ENCODE measurements around the gene XBP1. TPM values are rescaled to one million over a fixed set of nuclear protein-coding genes. Genes with fewer than 3 reads are reported as not detected.
"Not testable (repeated sequence)": the region's sequence is repeated elsewhere in the genome, so short reads cannot be mapped to it uniquely, and the experiment has no call there.

Gene XBP1
- total and polyA plus RNA-seq, 8 donors: 134 to 612 (median 259) TPM

DNA sequence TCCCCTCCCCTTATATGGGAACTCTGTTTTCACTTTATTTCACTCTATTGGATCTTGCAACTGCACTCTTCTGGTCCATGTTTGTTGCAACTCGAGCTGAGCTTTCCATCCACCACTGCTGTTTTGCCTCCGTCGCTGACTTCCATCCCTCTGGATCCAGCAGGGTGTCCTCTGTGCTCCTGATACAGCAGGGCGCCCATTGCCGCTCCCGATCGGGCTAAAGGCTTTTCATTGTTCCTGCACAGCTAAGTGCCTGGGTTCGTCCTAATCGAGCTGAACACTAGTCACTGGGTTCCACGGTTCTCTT, 39.0 kb downstream of the XBP1 start:
- 95 to 97% (median 96%) methylated on average over 10 of the region's 10 CpGs for WGBS, 5 donors

DNA sequence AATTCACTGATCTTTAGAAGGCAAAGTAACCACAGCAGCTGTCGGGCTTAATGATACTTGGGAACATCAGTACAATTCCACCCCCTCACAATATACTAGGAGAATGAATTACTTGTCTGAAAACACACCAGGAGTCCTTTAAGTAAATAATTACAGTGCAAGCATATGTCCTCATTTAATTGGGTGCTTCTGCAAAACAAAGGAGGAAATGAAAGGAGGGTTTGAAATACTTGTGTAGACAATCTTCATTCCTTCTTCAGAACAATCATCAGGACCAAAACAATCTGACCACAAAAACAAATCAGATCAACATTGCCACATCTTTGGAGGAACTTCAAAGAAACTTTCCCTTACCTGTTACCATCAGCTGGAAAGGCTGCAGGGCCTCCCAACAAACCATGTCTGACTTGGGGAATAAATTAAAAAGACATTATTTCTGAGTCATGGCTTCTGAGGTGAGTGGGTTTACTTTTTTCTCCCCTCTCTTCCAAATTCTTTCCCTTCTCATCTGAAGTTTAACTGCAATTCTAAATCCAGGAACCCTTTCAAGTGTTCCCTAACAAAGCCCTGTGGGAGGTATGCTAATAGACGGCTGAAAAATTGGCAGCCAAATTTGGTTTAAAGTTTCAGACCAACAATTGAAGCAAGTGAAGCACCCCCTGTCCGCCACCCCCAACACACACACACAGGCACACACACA, 40.4 kb downstream of the XBP1 start:
- Histone ChIP-seq H3K27me3 (no peaks in the 10 kb centered on the region), H3K4me1 (no peaks in the 10 kb centered on the region), H3K9me3 (no peaks in the 10 kb centered on the region), H3K4me3 (no peak overlapping the region), H3K36me3 (peaks cover 0 to 8% (median 3%) of the 10 kb centered on the region in 4 donors), H3K27ac (no peak overlapping the region)
- intact Hi-C loops (cut with DNase I; ENCODE audit: low total_unique reads): no loop called here
- no peak for DNase-seq
- 57 to 73% (median 60%) methylated on average over 3 of the region's 3 CpGs for WGBS, 5 donors
- no peak for TF ChIP-seq EP300 (IDR thresholded peaks at IDR 0.05)
- TF ChIP-seq POLR2AphosphoS5 (IDR thresholded peaks at IDR 0.05): no peak
- no peak for TF ChIP-seq CTCF (IDR thresholded peaks at IDR 0.05)
- TF ChIP-seq POLR2A (IDR thresholded peaks at IDR 0.05): no peak

More for the DNA sequence above, 39.0 kb downstream of the XBP1 start:
- no peaks in the 10 kb centered on the region for H3K9me3 ChIP-seq
- intact Hi-C loops (cut with DNase I; ENCODE audit: low total_unique reads): no loop called here
- no peak for DNase-seq
- H3K27me3 ChIP-seq: no peaks in the 10 kb centered on the region
- peaks cover 0 to 8% (median 3%) of the 10 kb centered on the region in 4 donors for H3K36me3 ChIP-seq
- TF ChIP-seq POLR2AphosphoS5 (IDR thresholded peaks at IDR 0.05): no peak
- TF ChIP-seq CTCF (IDR thresholded peaks at IDR 0.05): no peak
- TF ChIP-seq POLR2A (IDR thresholded peaks at IDR 0.05): no peak
- TF ChIP-seq EP300 (IDR thresholded peaks at IDR 0.05): no peak
- no peaks in the 10 kb centered on the region for H3K4me1 ChIP-seq
- no peak overlapping the region for H3K27ac ChIP-seq
- no peak overlapping the region for H3K4me3 ChIP-seq

DNA sequence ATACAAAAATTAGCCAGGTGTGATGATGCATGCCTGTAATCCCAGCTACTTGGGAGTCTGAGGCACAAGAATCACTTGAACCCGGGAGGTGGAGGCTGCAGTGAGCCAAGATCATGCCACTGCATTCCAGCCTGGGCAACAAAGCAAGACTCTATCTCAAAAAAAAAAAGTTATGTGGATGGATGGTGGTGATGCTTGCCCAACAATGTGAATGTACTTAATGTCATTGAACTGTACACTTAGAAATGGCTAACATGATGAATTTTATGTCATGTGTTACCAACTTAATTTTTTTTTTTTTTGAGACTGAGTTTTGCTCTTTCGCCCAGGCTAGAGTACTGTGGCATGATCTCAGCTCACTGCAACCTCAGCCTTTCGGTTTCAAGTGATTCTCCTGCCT, 45.9 kb downstream of the XBP1 start:
- H3K36me3 ChIP-seq: peaks cover 0 to 29% (median 27%) of the 10 kb centered on the region in 4 donors
- H3K4me3 ChIP-seq; H3K27me3 ChIP-seq; intact Hi-C loops (cut with DNase I; ENCODE audit: low total_unique reads); H3K4me1 ChIP-seq; H3K27ac ChIP-seq; H3K9me3 ChIP-seq; DNase-seq: not testable (repeated sequence)
- 95 to 97% (median 96%) methylated on average over 3 of the region's 3 CpGs for WGBS, 5 donors

DNA sequence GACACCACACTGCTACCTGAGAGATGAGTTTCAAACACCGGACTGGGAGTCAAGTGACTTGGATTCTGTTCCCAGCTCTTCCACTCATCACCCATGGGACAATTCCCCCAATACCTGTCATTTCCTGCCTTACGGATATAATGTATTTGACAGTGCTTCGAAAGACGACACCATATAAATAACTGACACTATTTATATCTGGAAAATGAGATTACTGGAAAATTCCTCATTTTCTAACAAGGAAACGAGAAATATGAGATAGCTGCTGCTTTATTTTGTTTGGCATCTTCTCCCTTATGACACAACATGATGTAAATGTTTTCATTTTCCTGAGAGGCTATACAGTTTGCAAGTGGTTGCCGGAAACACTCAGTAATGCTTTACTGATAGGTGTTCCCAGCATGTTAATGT, 49.9 kb downstream of the XBP1 start:
- intact Hi-C loops (cut with DNase I; ENCODE audit: low total_unique reads): no loop called here
- H3K9me3 ChIP-seq: no peaks in the 10 kb centered on the region
- WGBS, 5 donors: 75 to 88% (median 80%) methylated on average over 6 of the region's 6 CpGs
- H3K27ac ChIP-seq: no peak overlapping the region
- TF ChIP-seq EP300 (IDR thresholded peaks at IDR 0.05) (no peak), CTCF (IDR thresholded peaks at IDR 0.05) (no peak)
- no peaks in the 10 kb centered on the region for H3K27me3 ChIP-seq
- H3K4me1 ChIP-seq: no peaks in the 10 kb centered on the region
- H3K36me3 ChIP-seq: peaks cover 34 to 70% (median 58%) of the 10 kb centered on the region in 4 donors
- peak in 1 of 2 donors; percentile 27 for DNase-seq
- no peak overlapping the region for H3K4me3 ChIP-seq

Small RNAs within 50 kb of the gene (small RNA-seq; reads per million reads assigned to genes)
- gene Z93930.1: 0 reads per million in 4 donors

Other genes with a start within 250 kb of the XBP1 start
- gene TTC28, start 120.7 kb downstream of the XBP1 start, total RNA-seq: 10 to 100 TPM; 19.3 to 53.4 (median 41.4) TPM
- gene TTC28, start 120.7 kb downstream of the XBP1 start, polyA plus RNA-seq: 1 to 10 TPM; 1.7 to 4.4 (median 2.9) TPM
- 10 to 100 TPM in 1 of 5 donors, 1 to 10 TPM in 3, not detected in 1; 1.0 to 21.5 (median 4.9) TPM for gene CHEK2, start 58.7 kb downstream of the XBP1 start, total RNA-seq
- 10 to 100 TPM in 2 of 3 donors, 1 to 10 TPM in 1; 8.5 to 16.9 (median 11.3) TPM for gene CHEK2, start 58.7 kb downstream of the XBP1 start, polyA plus RNA-seq
- 10 to 100 TPM in 2 of 5 donors, 1 to 10 TPM in 2, not detected in 1; 4.0 to 30.1 (median 10.2) TPM for gene HSCB, start 58.5 kb downstream of the XBP1 start, total RNA-seq
- gene HSCB, start 58.5 kb downstream of the XBP1 start, polyA plus RNA-seq: 10 to 100 TPM; 26.0 to 39.7 (median 31.4) TPM
- 10 to 100 TPM; 11.7 to 28.6 (median 16.2) TPM for gene CCDC117, start 27.9 kb downstream of the XBP1 start, total RNA-seq
- gene CCDC117, start 27.9 kb downstream of the XBP1 start, polyA plus RNA-seq: 10 to 100 TPM in 2 of 3 donors, 1 to 10 TPM in 1; 7.1 to 15.1 (median 10.1) TPM
- gene ZNRF3, start 83.0 kb upstream of the XBP1 start, total RNA-seq: 10 to 100 TPM in 1 of 5 donors, 1 to 10 TPM in 4; 1.8 to 52.7 (median 6.4) TPM
- 1 to 10 TPM; 1.4 to 2.9 (median 1.7) TPM for gene ZNRF3, start 83.0 kb upstream of the XBP1 start, polyA plus RNA-seq